GM19438 (cell line): Measurements from ENCODE around the gene CHD1.
"Not testable (repeated sequence)": the region's sequence is repeated elsewhere in the genome, so short reads cannot be mapped to it uniquely, and the experiment has no call there.

Experiments used
- ATAC-seq: cut with Tn5 transposase; IDR thresholded peaks from one replicate; pipeline ENCODE4 v1.9.1; 2021; ENCODE audit warnings: low read depth; ENCODE audit not compliant: unreplicated experiment

The CHD1 gene

GRCh38 chr5:98928873-98929709, at the start of gene CHD1:
Gene CHD1, minus strand, starts transcription at chr5:98929007. Its CDS starts 2,621 bp downstream, at chr5:98926386.
- ATAC-seq = peak; percentile 61

GRCh38 chr5:98978528-98978927, 49.7 kb upstream of the CHD1 start:
- no peak for ATAC-seq

GRCh38 chr5:98977723-98978122, 48.9 kb upstream of the CHD1 start:
- no peak for ATAC-seq

DNA sequence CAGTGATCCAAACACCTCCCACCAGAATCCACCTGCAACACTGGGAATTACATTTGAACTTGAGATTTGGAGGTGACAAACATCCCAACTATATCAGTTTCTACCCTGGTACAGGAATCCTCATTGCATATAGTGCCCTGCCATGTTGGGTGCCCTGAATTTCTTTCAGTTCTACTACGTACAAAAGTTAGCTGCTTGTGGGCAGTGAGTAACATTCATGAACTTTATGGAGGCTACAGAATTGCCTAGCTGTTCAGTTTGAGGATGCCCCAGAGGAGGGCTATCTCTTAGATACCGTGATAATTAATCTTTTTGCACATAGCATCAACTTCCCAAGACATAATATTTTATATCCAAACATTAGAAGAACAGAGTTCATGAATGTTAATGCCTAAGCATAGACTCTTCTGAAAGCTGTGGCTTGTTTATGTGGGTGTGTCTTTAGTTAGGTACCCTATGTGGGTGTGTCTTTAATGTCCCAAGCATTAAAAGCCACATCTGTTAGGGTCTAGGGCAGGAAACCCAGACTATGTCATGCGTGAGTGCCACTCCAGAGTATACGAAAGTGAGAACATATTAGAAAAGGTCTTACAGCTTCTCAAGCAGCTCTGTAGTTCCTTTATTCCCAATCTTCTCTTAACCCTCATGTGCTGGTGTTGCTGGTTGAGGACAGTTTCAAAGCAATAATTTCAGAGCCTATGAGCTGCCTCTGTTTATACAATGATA, 47.0 kb upstream of the CHD1 start:
- peak; percentile 85 for ATAC-seq

GRCh38 chr5:98975223-98975622, 46.4 kb upstream of the CHD1 start:
- ATAC-seq = no peak

GRCh38 chr5:98969400-98969799, 40.6 kb upstream of the CHD1 start:
- ATAC-seq = no peak

- no peak for ATAC-seq
Measured at GRCh38 chr5:98968056-98968564, 39.3 kb upstream of the CHD1 start.

DNA sequence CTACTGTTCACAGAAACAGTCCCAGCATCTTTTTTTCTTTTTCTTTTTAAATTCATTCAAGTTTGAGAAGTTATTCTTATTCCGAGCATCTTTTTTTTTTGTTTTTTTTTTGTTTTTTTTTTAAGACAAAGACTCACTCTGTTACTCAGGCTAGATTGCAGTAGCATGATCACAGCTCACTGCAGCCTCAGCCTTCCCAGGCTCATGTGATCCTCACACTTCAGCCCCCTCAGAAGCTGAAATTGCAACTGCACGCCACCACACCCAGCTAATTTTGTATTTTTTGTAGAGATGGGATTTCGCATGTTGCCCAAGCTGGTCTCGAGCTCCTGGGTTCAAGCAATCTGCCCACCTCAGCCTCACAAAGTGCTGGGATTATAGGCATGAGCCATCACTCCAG, 36.4 kb upstream of the CHD1 start:
- ATAC-seq = no peak

DNA sequence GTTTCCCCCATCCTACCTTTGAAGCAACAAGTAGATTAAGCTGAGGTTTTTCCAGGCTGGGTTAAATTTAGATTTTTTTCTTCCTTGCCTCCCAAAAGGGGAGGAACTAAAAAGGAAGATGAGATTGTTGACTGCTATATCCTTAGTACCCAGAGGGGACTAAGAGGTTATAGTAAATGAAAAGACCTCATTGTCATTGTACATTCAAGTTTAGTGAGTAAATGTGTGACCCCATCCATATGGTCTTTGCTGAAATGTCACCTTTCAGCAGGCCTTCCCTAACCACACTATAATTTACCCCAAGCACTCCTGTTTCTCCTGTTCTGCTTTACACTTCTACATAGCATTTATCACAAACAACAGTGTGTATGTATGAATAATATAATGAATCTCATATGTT, 35.8 kb upstream of the CHD1 start:
- no peak for ATAC-seq

DNA sequence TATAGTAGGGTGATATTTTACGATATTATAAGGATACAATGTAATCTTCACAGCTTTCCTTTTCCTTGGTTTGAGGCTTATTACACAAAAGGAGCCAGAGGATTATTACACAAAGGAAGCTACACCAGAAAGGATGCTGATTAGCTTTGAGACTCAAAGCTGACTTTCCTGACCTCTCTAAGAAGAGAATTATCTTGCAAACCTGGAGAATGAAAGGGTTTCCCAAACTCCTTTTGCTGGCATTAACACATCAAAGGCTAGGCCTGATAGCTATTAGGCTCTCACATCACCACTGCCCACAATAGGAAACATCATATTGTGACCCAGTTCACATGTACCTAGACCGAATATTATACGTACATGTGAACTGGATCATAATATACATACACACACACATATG, 34.2 kb upstream of the CHD1 start:
- ATAC-seq = no peak

- no peak for ATAC-seq
Measured at GRCh38 chr5:98962587-98962986, 33.8 kb upstream of the CHD1 start.

DNA sequence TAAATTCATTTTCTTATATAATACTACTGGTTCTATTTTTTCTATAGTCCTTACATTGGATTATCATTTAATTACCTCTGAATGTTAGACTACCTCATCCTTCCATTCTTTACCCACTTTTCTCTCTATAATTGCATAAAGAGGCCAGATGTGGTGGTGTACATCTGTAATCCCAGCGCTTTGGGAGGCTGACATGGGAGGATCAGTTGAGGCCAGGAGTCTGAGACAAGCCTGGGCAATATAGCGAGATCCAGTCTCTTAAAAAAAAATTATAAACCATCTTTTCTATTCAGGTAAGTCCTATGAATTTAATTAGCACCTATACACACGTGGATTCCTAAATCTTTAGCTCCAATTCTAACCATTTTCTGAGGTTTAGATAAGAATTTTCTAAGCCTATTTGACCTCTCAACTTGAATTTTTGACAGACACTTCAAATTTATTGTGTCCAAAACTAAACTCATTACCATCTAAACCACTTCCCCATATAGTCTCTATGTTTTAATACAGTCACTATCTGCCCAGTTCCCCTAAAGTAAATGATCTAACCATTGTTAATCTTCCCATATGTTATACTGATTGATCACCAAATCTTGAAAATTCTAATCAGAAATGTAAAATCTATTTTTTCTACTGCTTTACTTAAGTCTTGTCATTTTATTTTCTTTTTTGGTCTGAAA, 33.0 kb upstream of the CHD1 start:
- ATAC-seq = no peak

DNA sequence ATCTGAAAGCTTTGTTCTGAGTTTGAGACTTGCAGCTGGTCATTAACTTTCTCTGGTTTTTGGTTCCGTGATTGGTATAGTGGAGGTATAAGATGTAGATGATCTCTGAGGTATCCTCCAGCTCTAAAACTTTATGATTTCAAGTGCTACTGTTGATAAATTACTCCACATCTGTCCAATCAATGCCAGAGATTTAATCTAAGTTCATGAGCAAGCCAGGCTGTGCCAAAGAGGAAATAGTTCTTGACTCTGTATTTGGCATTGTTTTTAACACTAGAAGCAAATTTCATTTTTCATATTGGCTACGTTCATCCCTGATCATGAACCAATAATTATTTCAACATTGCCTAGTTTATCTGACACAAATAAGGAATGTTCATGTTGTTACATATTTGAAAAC, 28.5 kb upstream of the CHD1 start:
- no peak for ATAC-seq

- ATAC-seq = not testable (repeated sequence)
Measured at GRCh38 chr5:98955888-98956287, 27.1 kb upstream of the CHD1 start.

- not testable (repeated sequence) for ATAC-seq
Measured at GRCh38 chr5:98955471-98955870, 26.7 kb upstream of the CHD1 start.

DNA sequence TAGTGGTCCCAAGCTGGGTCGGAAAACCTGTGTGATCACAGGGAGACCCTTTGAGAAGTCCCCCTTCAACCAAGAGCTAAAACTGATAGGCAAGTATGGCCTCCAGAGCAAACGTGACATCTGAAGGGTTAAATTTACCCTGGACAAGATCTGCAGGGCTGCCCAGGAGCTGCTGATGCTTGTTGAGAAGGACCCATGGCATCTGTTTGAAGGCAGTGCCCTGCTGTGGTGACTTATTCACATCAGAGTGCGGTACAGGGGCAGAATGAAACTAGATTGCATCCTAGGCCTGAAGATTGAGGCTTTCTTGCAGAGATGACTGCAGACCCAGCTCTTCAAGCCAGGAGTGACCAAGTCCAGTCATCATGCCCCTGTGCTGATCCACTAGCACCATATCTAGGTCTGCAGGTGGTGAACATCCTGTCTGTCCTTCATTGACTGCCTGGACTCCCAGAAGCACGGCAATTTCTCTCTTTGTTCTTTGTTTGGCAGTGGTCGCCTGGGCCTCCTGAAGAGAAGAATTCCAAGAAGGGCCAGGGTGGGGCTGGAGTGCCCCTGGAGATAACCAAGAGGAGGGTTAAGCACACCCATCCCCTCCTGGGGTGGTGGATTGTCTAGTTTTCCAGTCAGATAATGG, 25.7 kb upstream of the CHD1 start:
- ATAC-seq = no peak

GRCh38 chr5:98942847-98943246, 14.0 kb upstream of the CHD1 start:
- no peak for ATAC-seq

GRCh38 chr5:98941131-98941883, 12.5 kb upstream of the CHD1 start:
- no peak for ATAC-seq

- ATAC-seq = no peak
Measured at GRCh38 chr5:98940581-98940980, 11.8 kb upstream of the CHD1 start.

GRCh38 chr5:98938464-98938863, 9.7 kb upstream of the CHD1 start:
- no peak for ATAC-seq
